Heart right ventricle (tissue), 16 donors: ENCODE data around the gene TCTN3. TPM values are rescaled to one million over a fixed set of nuclear protein-coding genes. Genes with fewer than 3 reads are reported as not detected.
"Not testable (repeated sequence)": the region's sequence is repeated elsewhere in the genome, so short reads cannot be mapped to it uniquely, and the experiment has no call there.

Experiments used
- ATAC-seq, 8 donors: fragments of 200-7000 bp; cut with Tn5 transposase; one replicate each; pipeline ENCODE4 v1.9.1; 2020; ENCODE audit warnings: mild to moderate bottlenecking in 8 of 8, moderate library complexity in 8 of 8, moderate number of reproducible peaks in 1 of 8
- DNase-seq, 2 donors: peaks; one replicate each; pipeline ENCODE4 v3.0.0-alpha.2; 2020
- H3K27ac ChIP-seq, 10 donors: fragments of 200-600 bp; sonication (generic) in 2 of 10; one replicate each; pipeline versions ENCODE4 v1.5.0 to v1.8.0; 2020 to 2022; ENCODE audit warnings: mild to moderate bottlenecking in 3 of 10
- H3K27me3 ChIP-seq, 7 donors: fragments of 200-600 bp; one replicate each; pipeline ENCODE4 v1.8.0; 2021 to 2022; ENCODE audit warnings: mild to moderate bottlenecking in 2 of 7
- H3K36me3 ChIP-seq, 9 donors: fragments of 200-600 bp; sonication (generic) in 1 of 9; one replicate each; pipeline versions ENCODE4 v1.5.0 to v1.8.0; 2020 to 2022; ENCODE audit warnings: mild to moderate bottlenecking in 2 of 9
- H3K4me1 ChIP-seq, 9 donors: fragments of 200-600 bp; sonication (generic) in 1 of 9; one replicate each; pipeline versions ENCODE4 v1.5.0 to v1.8.0; 2020 to 2022; ENCODE audit warnings: mild to moderate bottlenecking in 4 of 9
- H3K4me3 ChIP-seq, 10 donors: fragments of 200-600 bp; sonication (generic) in 2 of 10; one replicate each; pipeline versions ENCODE4 v1.5.0 to v1.8.0; 2020 to 2022; ENCODE audit warnings: mild to moderate bottlenecking in 7 of 10, moderate library complexity in 2 of 10
- H3K9me3 ChIP-seq, 11 donors: fragments of 200-600 bp in 10 of 11; sonication (generic) in 2 of 11; one replicate each; pipeline versions ENCODE4 v1.5.0 to v1.8.0; 2013 to 2022; ENCODE audit warnings: mild to moderate bottlenecking in 2 of 11, control low read depth in 1 of 11, moderate library complexity in 1 of 11
- CTCF ChIP-seq, 9 donors: fragments of 200-600 bp; sonication (generic) in 2 of 9; IDR thresholded peaks; one replicate each; pipeline versions ENCODE4 v1.5.0 to v1.8.0; 2021 to 2022; ENCODE audit warnings: antibody characterized with exemption in 9 of 9, mild to moderate bottlenecking in 5 of 9, moderate library complexity in 1 of 9
- WGBS, 2 donors: extraction: QIAGEN DNeasy Blood & Tissue Kit; methylation state at CpG; one replicate each; pipeline ENCODE4 v1.1.7; 2013; ENCODE audit warnings: inconsistent platforms in 1 of 2; 5-methylcytosine and 5-hydroxymethylcytosine counted together
- intact Hi-C, 10 donors: fragments of 100-400 bp; cut with DNase I; formaldehyde crosslinking; loops; one replicate each; pipeline versions ENCODE4 v1.11.1 to v1.14.2; 2022
- polyA plus RNA-seq, 2 donors: library from polyadenylated mRNA; stranded (reverse); fragments of 200-250 nt; gene quantifications; one replicate each; pipeline ENCODE4 v1.2.3, GENCODE V29; 2013
- total RNA-seq, 10 donors: library from RNA; stranded (reverse); fragmentation: NEBNext Ultra II Directional in 3 of 10; extraction: Animal tissue kit (Norgen Biotek cat#: 25700) in 3 of 10; gene quantifications; one replicate each; pipeline versions ENCODE4 v1.2.1 to v1.2.4, GENCODE V29; 2021 to 2023
- donor health status: Arrhythmogenic right ventricular cardiomyopathy.
- donor health status: ischemic (EF 13 %, LVEDD 7.1; RV severe dilation, severe dysfunction).
- donor health status: healthy with polysubstance abuse.
- donor health status: DM: no; HTN: yes; CAD: no.
- donor health status: DM: no; HTN: no; CAD: no.
- donor health status: ischemic (EF 25% LVEDD 6.9; RV normal size, moderate dysfunction).
- donor health status: ischemic (EF 25% LVEDD 5.7; RV mildly dilated, moderate dysfunction).
- donor health status: healthy.
- donor health status: DM: yes; HTN: yes; CAD: no.
- donor health status: Ischemic cardiomyopathy.
- donor health status: ischemic (EF 35%, LVEDD 5.7; RV mildly dilated, moderate dysfunction).
- donor health status: nonischemic (EF 11% LVEDD 7.7; RV severe dilation, severe dysfunction).
- donor health status: DM: yes; HTN: yes; CAD: no.
- donor health status: PGD.
- donor health status: ischemic (EF 29% LVEDD 5.4; RV normal size, mild dysfunction).
- donor health status: nonischemic (EF 23%, LVEDD 6.1; RV moderate dilation, normal function).

The TCTN3 gene
- total and polyA plus RNA-seq, 12 donors, result 6.4 to 17.5 (median 11.4) TPM

GRCh38 chr10:95741807-95742467 lies 48.2 kb upstream of the TCTN3 start:
- Histone ChIP-seq H3K9me3 (peaks cover 0 to 8% (median 0%) of the 10 kb centered on the region in 11 donors), H3K4me1 (peaks cover 0 to 41% (median 28%) of the 10 kb centered on the region in 9 donors), H3K27me3 (no peaks in the 10 kb centered on the region), H3K4me3 (no peak overlapping the region), H3K36me3 (no peaks in the 10 kb centered on the region), H3K27ac (peak overlapping the region; percentile 62 to 85 (median 78))
- ATAC-seq (peak; percentile 94 to 99 (median 96)), DNase-seq (peak in 1 of 2 donors; percentile 74)
- 24 to 30% methylated on average over 6 of the region's 6 CpGs for WGBS, 2 donors
- peak in 5 of 9 donors; percentile 12 to 50 (median 38) for TF ChIP-seq CTCF (IDR thresholded peaks at IDR 0.05)
- intact Hi-C loops, result loop anchor here in 2 of 10 donors (2.0 to 5.0 kb wide), 4 partner anchors 50 to 101 kb away; partner anchors contain the start of gene TCTN3 (in 1 of the 2)

GRCh38 chr10:95739056-95739455 lies 45.3 kb upstream of the TCTN3 start:
- WGBS, 2 donors, result 90 to 94% methylated on average over 3 of the region's 3 CpGs
- no peak for DNase-seq

GRCh38 chr10:95732907-95733306 lies 39.2 kb upstream of the TCTN3 start:
- peaks cover 0 to 23% (median 9%) of the 10 kb centered on the region in 11 donors for H3K9me3 ChIP-seq
- 87 to 95% methylated on average over 6 of the region's 6 CpGs for WGBS, 2 donors
- not testable (repeated sequence) for ATAC-seq

More at GRCh38 chr10:95739056-95739455, 45.3 kb upstream of the TCTN3 start:
- TF ChIP-seq CTCF (IDR thresholded peaks at IDR 0.05), result no peak
- H3K27me3 ChIP-seq, result no peaks in the 10 kb centered on the region
- H3K9me3 ChIP-seq, result peaks cover 0 to 8% (median 0%) of the 10 kb centered on the region in 11 donors
- H3K4me3 ChIP-seq, result no peak overlapping the region
- no peaks in the 10 kb centered on the region for H3K36me3 ChIP-seq
- peaks cover 0 to 34% (median 25%) of the 10 kb centered on the region in 9 donors for H3K4me1 ChIP-seq
- intact Hi-C loops, result no loop called here
- no peak for ATAC-seq
- H3K27ac ChIP-seq, result no peak overlapping the region

GRCh38 chr10:95730233-95730632 lies 36.5 kb upstream of the TCTN3 start:
- H3K27ac ChIP-seq, result peak overlapping the region; percentile 1 to 83 (median 54)

More at GRCh38 chr10:95732907-95733306, 39.2 kb upstream of the TCTN3 start:
- intact Hi-C loops, DNase-seq, H3K27me3 ChIP-seq, H3K27ac ChIP-seq, H3K36me3 ChIP-seq, H3K4me3 ChIP-seq: not testable (repeated sequence)
- H3K4me1 ChIP-seq, result peaks cover 0 to 33% (median 13%) of the 10 kb centered on the region in 9 donors

More at GRCh38 chr10:95730233-95730632, 36.5 kb upstream of the TCTN3 start:
- TF ChIP-seq CTCF (IDR thresholded peaks at IDR 0.05), result no peak
- Histone ChIP-seq H3K4me3 (no peak overlapping the region), H3K36me3 (no peaks in the 10 kb centered on the region), H3K9me3 (peaks cover 0 to 23% (median 9%) of the 10 kb centered on the region in 11 donors), H3K27me3 (peaks cover 0 to 5% (median 0%) of the 10 kb centered on the region in 7 donors), H3K4me1 (peaks cover 0 to 33% (median 13%) of the 10 kb centered on the region in 9 donors)
- WGBS, 2 donors, result 89 to 91% methylated on average over 1 of the region's 1 CpG
- no peak for DNase-seq
- intact Hi-C loops, result no loop called here
- ATAC-seq, result peak in 2 of 8 donors; percentile 17 to 22
